OCI-LY1 (cell line): ENCODE data around the gene EML1.

ENCODE experiments used
- CTCF ChIP-seq: fragments of 200-600 bp; sonication (generic), shearing (Covaris generic); IDR thresholded peaks from 2 replicates; pipeline ENCODE4 v1.5.1; 2017; ENCODE audit warnings: mild to moderate bottlenecking, antibody characterized with exemption, low read length, moderate library complexity, mixed read lengths
- EZH2 ChIP-seq: fragments of 200-600 bp; sonication (generic), shearing (Covaris generic); IDR thresholded peaks from 2 replicates; pipeline ENCODE4 v1.8.0; 2017; ENCODE audit warnings: borderline replicate concordance, mixed run types, mild to moderate bottlenecking, antibody characterized with exemption, low read length, moderate library complexity, mixed read lengths

GRCh38 chr14:99747582-99748330 is 45.5 kb upstream of the EML1 start:
- TF ChIP-seq CTCF (no peak), EZH2 (no peak)
